Measurements from ENCODE around the gene PPTC7.
A peak's percentile ranks its signal among the peaks of the same experiment; 100 is the strongest.

Gene PPTC7

DNA sequence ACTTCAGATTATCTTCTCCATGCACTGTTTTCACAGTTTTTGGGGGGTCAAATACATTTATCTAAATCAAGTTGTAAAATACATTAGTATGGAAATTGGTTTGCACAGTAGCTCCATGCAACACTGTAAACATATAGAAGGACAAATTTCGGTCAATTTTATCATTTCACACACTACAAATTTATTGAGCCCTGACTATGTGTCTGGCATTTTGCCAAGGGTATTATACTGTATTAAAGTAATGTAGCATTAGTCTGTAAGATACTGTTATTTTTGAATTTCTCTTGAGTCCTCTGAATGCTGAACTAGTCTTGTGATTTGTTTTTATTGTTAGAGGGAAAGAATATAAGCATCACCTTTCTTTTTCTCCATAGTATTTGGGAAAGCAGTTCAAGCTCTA is 79.7 kb downstream of the PPTC7 start:
- H3K4me3 ChIP-seq = no peak overlapping the region
- no peak overlapping the region for H3K27ac ChIP-seq

DNA sequence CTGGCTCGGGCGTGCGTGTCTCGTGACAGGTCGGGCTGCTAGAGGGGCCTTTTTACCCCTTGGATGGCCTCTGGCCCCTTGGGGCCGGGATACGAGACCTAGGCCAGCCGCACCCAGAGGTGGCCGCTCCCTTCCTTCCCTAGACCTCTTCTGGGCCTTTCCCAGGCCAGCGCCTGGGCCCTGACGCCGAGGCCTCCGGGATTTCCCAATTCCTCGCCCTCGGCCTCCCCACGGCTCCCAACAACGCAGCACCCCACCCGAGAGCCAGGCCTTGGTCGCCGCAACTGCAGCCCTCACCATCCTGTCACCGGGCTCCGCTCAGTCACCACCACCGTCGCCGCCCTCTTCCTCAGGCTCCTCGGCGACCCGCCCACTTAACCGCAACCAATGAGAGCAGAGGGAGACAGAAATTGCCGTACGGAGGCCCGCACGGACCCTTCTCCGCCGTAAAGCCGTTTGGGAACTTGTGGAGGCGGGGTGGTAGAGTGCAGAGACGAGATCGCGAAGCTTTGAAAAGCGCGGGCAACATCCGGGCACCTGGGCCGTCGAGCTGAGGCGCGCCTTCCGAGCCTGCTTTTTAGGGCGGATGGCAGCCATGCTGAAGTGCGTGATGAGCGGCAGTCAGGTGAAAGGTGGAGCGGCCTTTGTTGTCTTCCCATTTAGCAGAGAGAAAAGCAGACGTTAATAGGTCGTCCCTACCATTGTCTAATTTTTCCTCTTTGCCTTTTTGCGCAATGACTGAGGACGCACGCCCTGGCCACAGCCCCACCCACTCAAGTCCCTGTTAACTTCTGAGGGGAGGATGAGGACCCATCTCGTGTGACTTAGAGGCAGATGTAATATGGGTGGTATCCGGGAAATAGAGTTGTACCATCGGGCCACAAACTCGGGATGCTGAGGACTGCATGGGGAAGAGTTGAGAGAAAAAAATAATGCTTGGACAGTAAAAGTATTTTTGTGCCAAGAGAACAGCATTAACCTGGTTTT is 81.1 kb downstream of the PPTC7 start, which contains the start of the genes RAD9B and VPS29:
TSS of gene RAD9B (plus strand) at position 580 of the 987 bp plus-strand sequence. CDS start at position 587, 7 bp downstream.
TSS of gene VPS29 (minus strand) at position 360 of the 987 bp plus-strand sequence. CDS start at position 300, 60 bp downstream.
- Histone ChIP-seq H3K4me3 (peak within 1 kb of the TSS; percentile 62 to 99 (median 97)), H3K27ac (peak within 1 kb of the TSS; percentile 77 to 99 (median 95))

DNA sequence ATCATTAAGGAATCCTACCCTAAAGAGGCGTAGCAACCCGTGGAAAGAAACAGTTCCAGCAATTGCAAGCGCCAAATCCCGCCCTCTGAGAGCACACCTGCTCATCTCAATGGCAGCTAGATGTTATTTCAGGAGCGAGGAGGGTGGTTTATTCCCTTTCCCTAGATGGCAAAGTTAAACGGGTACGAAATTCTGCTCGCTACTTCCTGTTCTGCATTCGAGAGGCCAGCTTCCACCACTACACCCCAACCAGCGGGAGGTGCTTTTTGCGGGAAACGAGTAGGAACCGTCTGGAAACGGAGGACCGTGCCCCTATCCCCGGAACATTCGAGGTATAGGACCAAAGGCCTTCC is 81.7 kb downstream of the PPTC7 start:
- H3K27ac ChIP-seq = peak overlapping the region; percentile 77 to 99 (median 95)
- H3K4me3 ChIP-seq = peak overlapping the region; percentile 62 to 99 (median 97)

DNA sequence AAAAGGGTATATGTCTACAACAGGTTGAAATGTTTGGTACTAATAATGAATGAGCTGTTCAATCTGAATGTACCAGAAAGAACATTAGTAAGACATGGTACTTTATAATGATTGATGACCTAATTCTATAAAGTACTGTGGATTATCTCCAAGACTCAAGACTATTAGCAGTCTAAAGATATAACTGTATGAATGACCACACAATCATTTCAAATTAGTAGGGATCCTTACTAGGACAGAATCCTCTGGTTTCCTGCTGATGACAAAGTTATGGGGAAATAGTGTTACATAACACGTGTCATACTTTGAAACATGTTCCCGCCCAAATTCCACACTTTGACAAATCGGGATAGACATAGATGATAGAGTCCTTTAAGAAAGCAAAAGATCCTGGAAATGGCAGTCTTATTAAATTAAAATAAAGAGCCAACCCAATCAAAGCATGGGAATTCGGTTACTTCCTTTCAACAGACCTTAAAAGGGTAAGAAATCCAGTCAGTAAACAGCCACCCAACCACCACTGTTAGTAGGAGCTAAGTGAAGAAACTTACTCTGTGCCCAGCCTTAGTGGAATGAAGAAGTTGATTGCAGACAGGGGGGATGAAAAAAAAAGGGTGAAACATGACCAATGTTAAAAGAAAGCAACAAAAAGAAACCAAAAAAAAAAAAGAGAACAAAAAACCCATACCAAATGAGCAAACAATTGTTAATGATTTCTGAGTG is 84.0 kb downstream of the PPTC7 start:
- Histone ChIP-seq H3K27ac (peak overlapping the region in 6 of 21 experiments; percentile 7 to 51 (median 34)), H3K4me3 (no peak overlapping the region)
